Measurements from ENCODE around the gene MAPK1.
"Not testable (repeated sequence)": the region's sequence is repeated elsewhere in the genome, so short reads cannot be mapped to it uniquely, and the experiment has no call there.

MAPK1 gene

GRCh38 chr22:21909871-21910270 lies 42.4 kb upstream of the MAPK1 start:
- no peak overlapping the region for H3K4me3 ChIP-seq (ENCODE audit: low read length)
- TF ChIP-seq, protein P1, sequence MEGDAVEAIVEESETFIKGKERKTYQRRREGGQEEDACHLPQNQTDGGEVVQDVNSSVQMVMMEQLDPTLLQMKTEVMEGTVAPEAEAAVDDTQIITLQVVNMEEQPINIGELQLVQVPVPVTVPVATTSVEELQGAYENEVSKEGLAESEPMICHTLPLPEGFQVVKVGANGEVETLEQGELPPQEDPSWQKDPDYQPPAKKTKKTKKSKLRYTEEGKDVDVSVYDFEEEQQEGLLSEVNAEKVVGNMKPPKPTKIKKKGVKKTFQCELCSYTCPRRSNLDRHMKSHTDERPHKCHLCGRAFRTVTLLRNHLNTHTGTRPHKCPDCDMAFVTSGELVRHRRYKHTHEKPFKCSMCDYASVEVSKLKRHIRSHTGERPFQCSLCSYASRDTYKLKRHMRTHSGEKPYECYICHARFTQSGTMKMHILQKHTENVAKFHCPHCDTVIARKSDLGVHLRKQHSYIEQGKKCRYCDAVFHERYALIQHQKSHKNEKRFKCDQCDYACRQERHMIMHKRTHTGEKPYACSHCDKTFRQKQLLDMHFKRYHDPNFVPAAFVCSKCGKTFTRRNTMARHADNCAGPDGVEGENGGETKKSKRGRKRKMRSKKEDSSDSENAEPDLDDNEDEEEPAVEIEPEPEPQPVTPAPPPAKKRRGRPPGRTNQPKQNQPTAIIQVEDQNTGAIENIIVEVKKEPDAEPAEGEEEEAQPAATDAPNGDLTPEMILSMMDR (IDR thresholded peaks at IDR 0.05; ENCODE audit: low read depth, low read length, poor library complexity, severe bottlenecking): no peak
- no peak for TF ChIP-seq EZH2phosphoT487 (IDR thresholded peaks at IDR 0.05; ENCODE audit: borderline replicate concordance, low read length)
- H3K36me3 ChIP-seq (ENCODE audit: control insufficient read depth, low read length): no peaks in the 10 kb centered on the region
- H3K9me3 ChIP-seq (ENCODE audit: control insufficient read depth, insufficient read depth, low read length): no peaks in the 10 kb centered on the region
- 0 out of 2 replicates have a peak, but pooled peaks cover 5% of the 10 kb centered on the region for H3K27me3 ChIP-seq (ENCODE audit: control insufficient read depth, low read length)
- no peaks in the 10 kb centered on the region for H4K20me1 ChIP-seq (ENCODE audit: control insufficient read depth, insufficient read depth, low read depth, low read length)
- no peaks in the 10 kb centered on the region for H3K4me1 ChIP-seq (ENCODE audit: control insufficient read depth, low read length)
- H3K79me2 ChIP-seq (ENCODE audit: control insufficient read depth, low read length): no peaks in the 10 kb centered on the region
- no peak overlapping the region for H3K27ac ChIP-seq (ENCODE audit: low read depth, low read length)
- H3K4me2 ChIP-seq (ENCODE audit: low read length): no peak overlapping the region
- no peaks in the 10 kb centered on the region for H3K9me2 ChIP-seq (replicated peaks; ENCODE audit: control insufficient read depth, low read length)
- no peaks in the 10 kb centered on the region for H3F3A ChIP-seq (ENCODE audit: control insufficient read depth, insufficient read depth)

- H3K27me3 ChIP-seq (ENCODE audit: control insufficient read depth, low read length): 0 out of 2 replicates have a peak, but pooled peaks cover 5% of the 10 kb centered on the region
- no peak overlapping the region for H3K27ac ChIP-seq (ENCODE audit: low read depth, low read length)
- H3K4me1 ChIP-seq (ENCODE audit: control insufficient read depth, low read length): no peaks in the 10 kb centered on the region
- H3K9me2 ChIP-seq (replicated peaks; ENCODE audit: control insufficient read depth, low read length): no peaks in the 10 kb centered on the region
- H3F3A ChIP-seq (ENCODE audit: control insufficient read depth, insufficient read depth): no peaks in the 10 kb centered on the region
- no peaks in the 10 kb centered on the region for H3K36me3 ChIP-seq (ENCODE audit: control insufficient read depth, low read length)
- no peaks in the 10 kb centered on the region for H4K20me1 ChIP-seq (ENCODE audit: control insufficient read depth, insufficient read depth, low read depth, low read length)
- no peaks in the 10 kb centered on the region for H3K9me3 ChIP-seq (ENCODE audit: control insufficient read depth, insufficient read depth, low read length)
- TF ChIP-seq EZH2phosphoT487 (IDR thresholded peaks at IDR 0.05; ENCODE audit: borderline replicate concordance, low read length): no peak
- TF ChIP-seq, protein P1 (IDR thresholded peaks at IDR 0.05; ENCODE audit: low read depth, low read length, poor library complexity, severe bottlenecking): no peak
- H3K4me2 ChIP-seq (ENCODE audit: low read length): no peak overlapping the region
- H3K4me3 ChIP-seq (ENCODE audit: low read length): no peak overlapping the region
- no peaks in the 10 kb centered on the region for H3K79me2 ChIP-seq (ENCODE audit: control insufficient read depth, low read length)
Measured at GRCh38 chr22:21907638-21908522, 40.4 kb upstream of the MAPK1 start.

DNA sequence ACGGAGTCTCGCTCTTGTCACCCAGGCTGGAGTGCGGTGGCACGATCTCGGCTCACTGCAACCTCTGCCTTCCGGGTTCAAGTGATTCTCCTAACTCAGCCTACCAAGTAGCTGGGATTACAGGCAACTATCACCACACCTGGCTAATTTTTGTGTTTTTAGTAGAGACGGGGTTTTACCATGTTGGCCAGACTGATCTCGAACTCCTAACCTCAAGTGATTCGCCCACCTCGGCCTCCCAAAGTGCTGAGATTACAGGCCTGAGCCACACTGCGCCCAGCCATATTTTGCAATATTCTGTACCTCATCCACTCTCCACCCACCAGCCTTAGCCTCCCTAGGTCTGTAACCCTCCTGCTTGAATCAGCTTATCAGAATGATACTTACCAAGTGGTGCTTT lies 37.8 kb upstream of the MAPK1 start:
- H3K79me2 ChIP-seq (ENCODE audit: control insufficient read depth, low read length); H3K36me3 ChIP-seq (ENCODE audit: control insufficient read depth, low read length); H3K4me1 ChIP-seq (ENCODE audit: control insufficient read depth, low read length); H3K27ac ChIP-seq (ENCODE audit: low read depth, low read length); H3K4me2 ChIP-seq (ENCODE audit: low read length); H3K27me3 ChIP-seq (ENCODE audit: control insufficient read depth, low read length); H3K9me2 ChIP-seq (replicated peaks; ENCODE audit: control insufficient read depth, low read length); H3K4me3 ChIP-seq (ENCODE audit: low read length); H3F3A ChIP-seq (ENCODE audit: control insufficient read depth, insufficient read depth); H4K20me1 ChIP-seq (ENCODE audit: control insufficient read depth, insufficient read depth, low read depth, low read length); H3K9me3 ChIP-seq (ENCODE audit: control insufficient read depth, insufficient read depth, low read length): not testable (repeated sequence)

- Histone ChIP-seq H3K27ac (ENCODE audit: low read depth, low read length) (no peak overlapping the region), H3K36me3 (ENCODE audit: control insufficient read depth, low read length) (no peaks in the 10 kb centered on the region), H3K9me2 (replicated peaks; ENCODE audit: control insufficient read depth, low read length) (no peaks in the 10 kb centered on the region), H3K4me1 (ENCODE audit: control insufficient read depth, low read length) (no peaks in the 10 kb centered on the region), H3K79me2 (ENCODE audit: control insufficient read depth, low read length) (no peaks in the 10 kb centered on the region), H3K9me3 (ENCODE audit: control insufficient read depth, insufficient read depth, low read length) (no peaks in the 10 kb centered on the region), H4K20me1 (ENCODE audit: control insufficient read depth, insufficient read depth, low read depth, low read length) (no peaks in the 10 kb centered on the region), H3F3A (ENCODE audit: control insufficient read depth, insufficient read depth) (no peaks in the 10 kb centered on the region), H3K27me3 (ENCODE audit: control insufficient read depth, low read length) (no peaks in the 10 kb centered on the region), H3K4me2 (ENCODE audit: low read length) (no peak overlapping the region), H3K4me3 (ENCODE audit: low read length) (no peak overlapping the region)
- no peak for TF ChIP-seq EZH2phosphoT487 (IDR thresholded peaks at IDR 0.05; ENCODE audit: borderline replicate concordance, low read length)
- TF ChIP-seq, protein P1 (IDR thresholded peaks at IDR 0.05; ENCODE audit: low read depth, low read length, poor library complexity, severe bottlenecking): no peak
Measured at GRCh38 chr22:21904250-21904789, 36.9 kb upstream of the MAPK1 start.

Measured in DOHH2 (cell line).